GM21381 (cell line): ENCODE data around the gene TBC1D4.
"Not testable (repeated sequence)": the region's sequence is repeated elsewhere in the genome, so short reads cannot be mapped to it uniquely, and the experiment has no call there.

Source experiments
- ATAC-seq: cut with Tn5 transposase; IDR thresholded peaks from one replicate; pipeline ENCODE4 v1.9.1; 2021; ENCODE audit warnings: mild to moderate bottlenecking, moderate library complexity; ENCODE audit not compliant: unreplicated experiment

TBC1D4 gene

GRCh38 chr13:75364131-75364713, 117.7 kb downstream of the TBC1D4 start:
- no peak for ATAC-seq

- no peak for ATAC-seq
These were observed 118.6 kb downstream of the TBC1D4 start for GRCh38 chr13:75363371-75363770.

GRCh38 chr13:75362026-75362425, 119.9 kb downstream of the TBC1D4 start:
- no peak for ATAC-seq

GRCh38 chr13:75360170-75360569, 121.8 kb downstream of the TBC1D4 start:
- ATAC-seq: peak; percentile 38

- no peak for ATAC-seq
These were observed 122.7 kb downstream of the TBC1D4 start for GRCh38 chr13:75359266-75359665.

GRCh38 chr13:75357576-75358289, 124.2 kb downstream of the TBC1D4 start:
- peak; percentile 72 for ATAC-seq

GRCh38 chr13:75356421-75356820, 125.5 kb downstream of the TBC1D4 start:
- no peak for ATAC-seq

GRCh38 chr13:75355609-75356008, 126.4 kb downstream of the TBC1D4 start:
- ATAC-seq: no peak

- ATAC-seq: peak; percentile 82
These were observed 128.2 kb downstream of the TBC1D4 start for GRCh38 chr13:75353781-75354193.

- no peak for ATAC-seq
These were observed 129.2 kb downstream of the TBC1D4 start for GRCh38 chr13:75352641-75353327.

- not testable (repeated sequence) for ATAC-seq
These were observed 130.4 kb downstream of the TBC1D4 start for GRCh38 chr13:75351538-75351937.

GRCh38 chr13:75347925-75348324, 134.0 kb downstream of the TBC1D4 start:
- no peak for ATAC-seq

- ATAC-seq: no peak
These were observed 134.5 kb downstream of the TBC1D4 start for GRCh38 chr13:75347457-75347856.

- no peak for ATAC-seq
These were observed 136.8 kb downstream of the TBC1D4 start for GRCh38 chr13:75345193-75345592.

- ATAC-seq: no peak
These were observed 140.9 kb downstream of the TBC1D4 start for GRCh38 chr13:75341028-75341427.

- no peak for ATAC-seq
These were observed 142.2 kb downstream of the TBC1D4 start for GRCh38 chr13:75339635-75340374.

- ATAC-seq: no peak
These were observed 147.1 kb downstream of the TBC1D4 start for GRCh38 chr13:75334634-75335447.

GRCh38 chr13:75333103-75333502, 148.9 kb downstream of the TBC1D4 start:
- no peak for ATAC-seq

GRCh38 chr13:75331792-75332349, 150.1 kb downstream of the TBC1D4 start:
- ATAC-seq: no peak

GRCh38 chr13:75330770-75331169, 151.2 kb downstream of the TBC1D4 start:
- ATAC-seq: no peak
